CMK (cell line): ENCODE measurements around the gene MOCS1.

Source experiments
- DNase-seq: peaks from one replicate; pipeline ENCODE4 v3.0.0-alpha.2; 2010; ENCODE audit warnings: low read depth

Gene MOCS1

GRCh38 chr6:39948199-39948791 is 14.0 kb upstream of the MOCS1 start:
- DNase-seq, result no peak

GRCh38 chr6:39947611-39948068 is 13.4 kb upstream of the MOCS1 start:
- DNase-seq, result no peak

- no peak for DNase-seq
Observed at GRCh38 chr6:39945626-39946025, 11.4 kb upstream of the MOCS1 start.

- no peak for DNase-seq
Observed at GRCh38 chr6:39942903-39943580, 8.8 kb upstream of the MOCS1 start.

GRCh38 chr6:39941820-39942219 is 7.6 kb upstream of the MOCS1 start:
- no peak for DNase-seq

- DNase-seq, result no peak
Observed at GRCh38 chr6:39941138-39941537, 6.9 kb upstream of the MOCS1 start.

- DNase-seq, result no peak
Observed at GRCh38 chr6:39938773-39939654, 4.8 kb upstream of the MOCS1 start.

GRCh38 chr6:39937686-39938333 is 3.5 kb upstream of the MOCS1 start:
- no peak for DNase-seq

GRCh38 chr6:39936857-39937256 is 2.6 kb upstream of the MOCS1 start:
- no peak for DNase-seq

GRCh38 chr6:39935241-39935640 is 979 bp upstream of the MOCS1 start:
- no peak for DNase-seq

GRCh38 chr6:39933669-39934130 is 562 bp downstream of the MOCS1 start:
- DNase-seq, result no peak

GRCh38 chr6:39932386-39932910 is 1.8 kb downstream of the MOCS1 start:
- DNase-seq, result no peak

- DNase-seq, result no peak
Observed at GRCh38 chr6:39931607-39932006, 2.7 kb downstream of the MOCS1 start.

GRCh38 chr6:39930540-39930939 is 3.7 kb downstream of the MOCS1 start:
- DNase-seq, result no peak

- DNase-seq, result no peak
Observed at GRCh38 chr6:39929733-39930461, 4.4 kb downstream of the MOCS1 start.

- no peak for DNase-seq
Observed at GRCh38 chr6:39929039-39929732, 5.1 kb downstream of the MOCS1 start.

- DNase-seq, result no peak
Observed at GRCh38 chr6:39927159-39927558, 7.1 kb downstream of the MOCS1 start.

GRCh38 chr6:39926668-39927067 is 7.6 kb downstream of the MOCS1 start:
- no peak for DNase-seq

GRCh38 chr6:39925931-39926290 is 8.4 kb downstream of the MOCS1 start:
- no peak for DNase-seq

GRCh38 chr6:39925191-39925930 is 8.9 kb downstream of the MOCS1 start:
- DNase-seq, result no peak
